HepG2 (cell line): Measurements from ENCODE around the gene GUCA2B. TPM values are rescaled to one million over a fixed set of nuclear protein-coding genes. Genes with fewer than 3 reads are reported as not detected.
A peak's percentile ranks its signal among the peaks of the same experiment; 100 is the strongest.

Experiments
- ATAC-seq: fragments of 200-7000 bp; cut with Tn5 transposase; 3 replicates; pipeline ENCODE4 v1.9.1; 2020; ENCODE audit warnings: mild to moderate bottlenecking, moderate library complexity
- BruUV-seq: library from RNA; stranded (reverse); fragments of 400-500 nt; replicated peaks from 2 replicates; lab custom pipeline; 2021; lab: Mats Ljungman, UMichigan
- CTCF ChIA-PET: fragments of 300-600 bp; formaldehyde crosslinking; extraction: SDS; loops from one replicate; lab custom pipeline; 2021; ENCODE audit warnings: low total read pairs, inconsistent platforms, low intra/inter-chr PET ratio; lab: Yijun Ruan, JAX
- POLR2A ChIA-PET: fragments of 350-600 bp; sonication (Branson Sonifier 250); formaldehyde crosslinking; loops from one replicate; lab custom pipeline; 2020; ENCODE audit warnings: antibody characterized with exemption, inconsistent platforms; lab: Yijun Ruan, JAX
- DNase-seq: peaks from one replicate; pipeline ENCODE4 v3.0.0-alpha.2; 2015; ENCODE audit warnings: low spot score
- FAIRE-seq: peaks from 3 replicates; lab custom pipeline; 2011; peaks lifted over from hg19 to GRCh38; lab: Jason Lieb, UNC
- H2AFZ ChIP-seq: one replicate; pipeline ENCODE4 v1.6.1; 2011; ENCODE audit warnings: low read length, inconsistent platforms
- H3K27ac ChIP-seq: fragments of 300-600 bp; 3 replicates; pipeline ENCODE4 v1.8.0; 2011; ENCODE audit warnings: mixed run types, mild to moderate bottlenecking, mixed read lengths, low read length, inconsistent platforms; ENCODE audit not compliant: insufficient read depth; ENCODE audit errors: extremely low read length
- H3K27me3 ChIP-seq, 2 experiments: fragments of 200-600 bp in 1 of 2; 2 replicates in 1 of 2; 3 replicates in 1 of 2; pipeline versions ENCODE4 v1.6.0 to v1.8.0; 2011; ENCODE audit warnings: low read length in 2 of 2, mild to moderate bottlenecking in 2 of 2, moderate library complexity in 2 of 2, inconsistent platforms in 1 of 2; ENCODE audit not compliant: insufficient read depth in 2 of 2, control insufficient read depth in 1 of 2
- H3K36me3 ChIP-seq, 2 experiments: fragments of 200-600 bp in 1 of 2; replicated peaks in 1 of 2; 2 replicates in 1 of 2; 3 replicates in 1 of 2; pipeline versions ENCODE4 v1.5.1 to v1.8.0; 2011; ENCODE audit warnings: low read length in 2 of 2, inconsistent platforms in 1 of 2; ENCODE audit not compliant: insufficient read depth in 2 of 2, control insufficient read depth in 1 of 2
- H3K4me1 ChIP-seq: 2 replicates; pipeline ENCODE4 v1.5.1; 2012; ENCODE audit warnings: low read length, inconsistent platforms; ENCODE audit not compliant: insufficient read depth
- H3K4me2 ChIP-seq: 2 replicates; pipeline ENCODE4 v1.6.0; 2011; ENCODE audit warnings: low read depth, low read length, inconsistent platforms
- H3K4me3 ChIP-seq, 3 experiments: fragments of 200-600 bp in 1 of 3; sonication (generic), shearing (Covaris generic) in 1 of 3; replicated peaks in 1 of 3; 2 replicates each; pipeline ENCODE4 v1.5.1; 2011 to 2016; ENCODE audit warnings: low read length in 3 of 3, inconsistent platforms in 2 of 3, low read depth in 2 of 3, mild to moderate bottlenecking in 2 of 3, control low read depth in 1 of 3, mixed read lengths in 1 of 3; ENCODE audit not compliant: insufficient read depth in 1 of 3
- H3K79me2 ChIP-seq: one replicate; pipeline ENCODE4 v1.6.1; 2011; ENCODE audit warnings: low read length, inconsistent platforms; ENCODE audit not compliant: insufficient read depth
- H3K9ac ChIP-seq: 2 replicates; pipeline ENCODE4 v1.6.0; 2011; ENCODE audit warnings: mild to moderate bottlenecking, low read depth, low read length, inconsistent platforms; ENCODE audit not compliant: insufficient read depth
- H3K9me3 ChIP-seq: 2 replicates; pipeline ENCODE4 v1.5.1; 2012; ENCODE audit warnings: mild to moderate bottlenecking, low read length
- H4K20me1 ChIP-seq: 2 replicates; pipeline ENCODE4 v1.6.0; 2011; ENCODE audit warnings: inconsistent platforms, mild to moderate bottlenecking, low read length, moderate library complexity; ENCODE audit not compliant: insufficient read depth
- CEBPB ChIP-seq: IDR thresholded peaks from 2 replicates; pipeline ENCODE4 v1.6.1; 2011; ENCODE audit warnings: low read depth, low read length, improper control_type of control experiment, borderline replicate concordance
- GABPB1 ChIP-seq: IDR thresholded peaks from 2 replicates; pipeline ENCODE4 v1.6.1; 2016; ENCODE audit warnings: mild to moderate bottlenecking, missing genetic modification reagents, moderate library complexity, missing compliant biosample characterization
- RBM22 ChIP-seq: fragments of 200-400 bp; formaldehyde crosslinking; optimal IDR thresholded peaks from 2 replicates; pipeline ENCODE3; 2017; ENCODE audit warnings: mild to moderate bottlenecking, low read length, moderate library complexity
- THYN1 ChIP-seq: sonication (generic); formaldehyde crosslinking; IDR thresholded peaks from 2 replicates; pipeline ENCODE4 v1.8.1; 2023; ENCODE audit warnings: low read depth, mild to moderate bottlenecking, moderate library complexity, missing genetic modification reagents, borderline replicate concordance
- ZEB1 ChIP-seq: IDR thresholded peaks from 2 replicates; pipeline ENCODE4 v1.6.1; 2012; ENCODE audit warnings: mild to moderate bottlenecking, low read depth, inconsistent platforms; ENCODE audit not compliant: insufficient replicate concordance
- ZNF121 ChIP-seq: sonication (generic); formaldehyde crosslinking; IDR thresholded peaks from 2 replicates; pipeline ENCODE4 v1.5.0; 2020; ENCODE audit warnings: mild to moderate bottlenecking, missing genetic modification reagents
- WGBS: methylation state at CpG from one replicate; pipeline ENCODE4 v1.1.6; 2017; ENCODE audit warnings: low lambda C conversion rate; 5-methylcytosine and 5-hydroxymethylcytosine counted together
- in situ Hi-C: cut with HindIII; loops from 2 replicates; pipeline ENCODE4 v1.10.0; 2017; ENCODE audit warnings: low pct_unique_long_range_greater_than_20kb; ENCODE audit not compliant: extremely low pct_ligation_motif_present
- intact Hi-C: fragments of 100-400 bp; cut with micrococcal nuclease; formaldehyde crosslinking; loops from one replicate; pipeline ENCODE4 v1.10.0; 2022; ENCODE audit not compliant: unreplicated experiment
- polyA plus RNA-seq, 8 experiments: library from polyadenylated mRNA; depleted of rRNA in 3 of 8; stranded (reverse) in 7 of 8; unstranded in 1 of 8; fragments of >200 nt; fragmentation: Illumina TruSeq in 4 of 8; extraction: Trizol in 4 of 8; gene quantifications; 2 replicates each; pipeline versions ENCODE4 v1.2.1 to v1.2.3, GENCODE V29; 2011 to 2016; ENCODE audit warnings: low read depth in 4 of 8, missing spikeins in 1 of 8, mixed read lengths in 1 of 8; ENCODE audit not compliant: insufficient read depth in 1 of 8
- total RNA-seq, 5 experiments: library from RNA; depleted of rRNA; stranded (reverse); fragments of >200 nt; fragmentation: Illumina TruSeq; extraction: Trizol; gene quantifications; 2 replicates each; pipeline ENCODE4 v1.2.3, GENCODE V29; 2016; ENCODE audit warnings: low read depth in 1 of 5

GUCA2B gene
- total and polyA plus RNA-seq, 2 of the 13 experiments (the other 11 are each of a cell fraction or from before 2014, with no cell fraction given) = not detected

DNA sequence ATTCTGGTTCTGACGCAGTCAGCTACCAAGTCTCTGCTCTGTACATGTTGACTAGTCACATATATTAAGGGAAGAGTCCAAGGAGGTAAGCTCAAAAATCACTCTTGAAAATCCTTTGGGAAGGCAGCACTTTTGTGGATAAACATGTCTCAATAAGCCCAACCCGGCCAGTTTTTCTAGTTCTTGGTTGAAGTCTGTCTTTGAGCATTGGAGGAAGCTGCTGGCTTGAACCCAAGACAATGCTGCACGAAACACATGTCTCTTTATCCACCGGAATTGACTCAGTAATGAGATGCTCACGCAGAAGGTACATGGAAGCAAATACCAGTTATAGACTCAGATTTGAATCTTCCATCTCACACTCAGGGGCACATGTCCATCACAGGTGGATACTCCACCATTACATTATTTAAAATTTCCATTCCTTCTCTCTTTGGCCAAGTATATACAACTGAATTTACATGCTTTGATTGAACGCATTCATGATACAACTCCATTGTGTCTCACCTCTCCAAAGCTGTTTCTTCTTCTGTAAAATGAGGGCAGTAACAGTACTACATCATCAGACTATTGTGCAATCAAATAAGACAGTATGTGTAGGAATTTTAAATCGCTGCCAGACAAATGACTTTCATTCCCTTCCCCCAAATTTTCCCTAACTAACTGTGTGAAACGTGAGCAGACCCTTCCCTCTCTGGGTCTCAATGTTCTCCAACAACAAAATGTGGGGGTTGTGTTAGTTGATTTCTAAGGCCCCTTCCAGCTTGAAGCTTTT, 20.9 kb downstream of the GUCA2B start:
- POLR2A ChIA-PET = no interaction called here
- H4K20me1 ChIP-seq = no peaks in the 10 kb centered on the region
- DNase-seq = no peak
- no peaks in the 10 kb centered on the region for H3K9me3 ChIP-seq
- intact Hi-C loops (loop anchor here (1.0 kb wide), 1 partner anchor 27 kb away; no protein-coding TSS in a partner anchor), in situ Hi-C loops (no loop called here)
- peaks cover 14% of the 10 kb centered on the region for H3K4me1 ChIP-seq
- BruUV-seq = TSS peak; percentile 20
- no peak overlapping the region for H3K4me2 ChIP-seq
- FAIRE-seq = no peak
- CTCF ChIA-PET = interaction anchor here (3.0 kb wide), 1 partner anchor 27 kb away, joined by 31 read pairs; no protein-coding TSS in a partner anchor
- H3K36me3 ChIP-seq = no peaks in the 10 kb centered on the region
- TF ChIP-seq ZEB1 (no peak), CEBPB (peak; percentile 81)
- no peak overlapping the region for H3K27ac ChIP-seq
- no peak overlapping the region for H3K9ac ChIP-seq
- no peak for ATAC-seq
- no peak overlapping the region for H3K4me3 ChIP-seq
- 98% methylated on average over 8 of the region's 8 CpGs for WGBS
- H3K79me2 ChIP-seq = no peaks in the 10 kb centered on the region
- H3K27me3 ChIP-seq = no peaks in the 10 kb centered on the region
- no peak overlapping the region for H2AFZ ChIP-seq

DNA sequence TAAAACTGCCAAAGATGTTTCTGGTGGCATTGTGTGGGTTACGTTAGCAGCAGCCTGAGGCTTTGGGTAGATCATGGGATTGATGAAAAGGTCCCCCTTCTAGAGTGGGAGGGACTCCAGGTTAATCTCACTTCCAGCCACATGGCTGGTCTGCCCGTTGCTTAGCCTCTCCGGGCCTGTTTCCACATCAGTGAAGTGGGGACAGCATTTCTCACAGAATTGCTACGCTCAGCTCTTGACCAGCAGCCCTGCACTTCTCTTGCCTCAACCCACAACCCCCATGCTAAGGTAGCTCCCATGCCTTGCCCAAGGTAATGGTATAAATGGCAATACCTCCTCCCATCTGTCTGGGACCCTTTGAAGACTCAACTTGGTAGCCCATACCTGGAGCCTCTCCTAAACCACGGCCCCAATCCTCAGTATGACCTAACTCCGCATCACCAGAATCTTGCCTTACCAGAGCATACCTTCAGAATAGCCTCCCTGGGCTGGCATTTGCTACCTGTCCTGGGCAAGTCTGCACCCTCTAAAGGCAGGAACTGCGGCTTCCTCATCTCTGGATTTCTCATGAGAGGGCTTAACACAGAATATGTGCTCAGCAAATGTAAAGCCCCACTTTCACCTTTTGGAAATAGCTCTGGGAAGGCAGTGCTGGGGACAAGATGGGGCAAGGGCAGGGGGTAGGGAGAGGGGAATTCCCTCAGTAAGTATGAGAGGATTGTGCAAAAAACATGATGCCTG, 22.3 kb downstream of the GUCA2B start:
- BruUV-seq = no TSS peak
- Histone ChIP-seq H3K27me3 (no peaks in the 10 kb centered on the region), H2AFZ (no peak overlapping the region), H3K4me3 (no peak overlapping the region), H4K20me1 (no peaks in the 10 kb centered on the region), H3K79me2 (no peaks in the 10 kb centered on the region), H3K4me2 (no peak overlapping the region), H3K9me3 (no peaks in the 10 kb centered on the region), H3K4me1 (peaks cover 14% of the 10 kb centered on the region), H3K9ac (no peak overlapping the region), H3K27ac (no peak overlapping the region), H3K36me3 (peaks cover 4 to 10% of the 10 kb centered on the region in 2 experiments; a peak in 2 of 5 replicates)
- DNase-seq (no peak), FAIRE-seq (no peak), ATAC-seq (no peak)
- intact Hi-C loops = no loop called here
- ChIA-PET CTCF (no interaction called here), POLR2A (no interaction called here)
- in situ Hi-C loops = no loop called here
- TF ChIP-seq THYN1 (no peak), GABPB1 (no peak), RBM22 (peak; percentile 59), ZNF121 (CRISPR knock-in tag) (no peak)
- 98% methylated on average over 5 of the region's 7 CpGs for WGBS
